Endothelial cell of umbilical vein (primary cell): ENCODE data around the gene BACH2. TPM values are rescaled to one million over a fixed set of nuclear protein-coding genes. Genes with fewer than 3 reads are reported as not detected.

ENCODE experiments used
- BruUV-seq: library from RNA; stranded (reverse); fragments of 400-500 nt; replicated peaks from 2 replicates; lab custom pipeline; 2021; lab: Mats Ljungman, UMichigan
- CTCF ChIA-PET: fragments of 300-600, 350-600 bp; sonication (Branson Sonifier 250); formaldehyde crosslinking; loops from one replicate; lab custom pipeline; 2021; ENCODE audit warnings: antibody characterized with exemption, inconsistent platforms; lab: Charles Lee
- POLR2A ChIA-PET: fragments of 300-600, 350-600 bp; sonication (Branson Sonifier 250); formaldehyde crosslinking; loops from one replicate; lab custom pipeline; 2021; ENCODE audit warnings: antibody characterized with exemption, inconsistent platforms; lab: Charles Lee
- DNase-seq: peaks from one replicate; pipeline ENCODE4 v3.0.0-alpha.2; 2011; ENCODE audit warnings: low read depth, low spot score
- FAIRE-seq: peaks from 2 replicates; lab custom pipeline; 2011; peaks lifted over from hg19 to GRCh38; lab: Jason Lieb, UNC
- H2AFZ ChIP-seq: 2 replicates; pipeline ENCODE4 v1.6.0; 2012; ENCODE audit warnings: low read depth, low read length, control low read depth, inconsistent platforms
- H3K27ac ChIP-seq: 2 replicates; pipeline ENCODE4 v1.5.1; 2011; ENCODE audit warnings: low read depth, mild to moderate bottlenecking, control low read depth, low read length, moderate library complexity; ENCODE audit not compliant: insufficient read depth
- H3K27me3 ChIP-seq, 2 experiments: 2 replicates each; pipeline versions ENCODE4 v1.6.0 to v1.6.1; 2011; ENCODE audit warnings: low read length in 2 of 2, mixed read lengths in 1 of 2; ENCODE audit not compliant: control insufficient read depth in 2 of 2, insufficient read depth in 2 of 2
- H3K36me3 ChIP-seq, 2 experiments: 2 replicates in 1 of 2; 3 replicates in 1 of 2; pipeline ENCODE4 v1.5.1; 2011; ENCODE audit warnings: low read length in 2 of 2, mild to moderate bottlenecking in 1 of 2, moderate library complexity in 1 of 2; ENCODE audit not compliant: control insufficient read depth in 2 of 2, insufficient read depth in 2 of 2; ENCODE audit errors: extremely low read depth in 1 of 2
- H3K4me1 ChIP-seq: 3 replicates; pipeline ENCODE4 v1.5.1; 2011; ENCODE audit warnings: mild to moderate bottlenecking, low read length; ENCODE audit not compliant: control insufficient read depth, insufficient read depth; ENCODE audit errors: extremely low read depth
- H3K4me2 ChIP-seq: 2 replicates; pipeline ENCODE4 v1.6.1; 2011; ENCODE audit warnings: low read length, control low read depth, mixed read lengths; ENCODE audit not compliant: insufficient read depth
- H3K4me3 ChIP-seq, 3 experiments: fragments of 200-600 bp in 1 of 3; sonication (generic), shearing (Covaris generic) in 1 of 3; replicated peaks in 1 of 3; 2 replicates each; pipeline ENCODE4 v1.5.1; 2011 to 2016; ENCODE audit warnings: control low read depth in 3 of 3, low read length in 3 of 3, mild to moderate bottlenecking in 2 of 3, inconsistent platforms in 1 of 3, low read depth in 1 of 3, moderate library complexity in 1 of 3; ENCODE audit not compliant: insufficient read depth in 1 of 3
- H3K79me2 ChIP-seq: 2 replicates; pipeline ENCODE4 v1.6.0; 2012; ENCODE audit warnings: low read length, inconsistent platforms; ENCODE audit not compliant: control insufficient read depth, insufficient read depth
- H3K9ac ChIP-seq: replicated peaks from 2 replicates; pipeline ENCODE3; 2011; ENCODE audit warnings: low read length, control low read depth; ENCODE audit not compliant: insufficient read depth; ENCODE audit errors: extremely low read depth
- H3K9me1 ChIP-seq: replicated peaks from 3 replicates; pipeline ENCODE4 v1.6.0; 2011; ENCODE audit warnings: mild to moderate bottlenecking, low read length; ENCODE audit not compliant: control insufficient read depth, insufficient read depth; ENCODE audit errors: extremely low read depth
- H3K9me3 ChIP-seq: replicated peaks from 2 replicates; pipeline ENCODE4 v1.5.1; 2012; ENCODE audit warnings: low read length, inconsistent platforms; ENCODE audit not compliant: control insufficient read depth, insufficient read depth
- H4K20me1 ChIP-seq: replicated peaks from 2 replicates; pipeline ENCODE3; 2011; ENCODE audit warnings: mild to moderate bottlenecking, low read length; ENCODE audit not compliant: control insufficient read depth, insufficient read depth; ENCODE audit errors: extremely low read depth
- CTCF ChIP-seq, 2 donors: IDR thresholded peaks; 1 replicate in 1 of 2; 2 replicates in 1 of 2; pipeline ENCODE4 v1.5.1; 2011; ENCODE audit warnings: low read length in 2 of 2, mild to moderate bottlenecking in 2 of 2, moderate library complexity in 2 of 2, control low read depth in 1 of 2, inconsistent platforms in 1 of 2, low read depth in 1 of 2; ENCODE audit not compliant: insufficient read depth in 1 of 2; ENCODE audit errors: extremely low read depth in 1 of 2
- EZH2 ChIP-seq: IDR thresholded peaks from 2 replicates; pipeline ENCODE4 v1.6.1; 2012; ENCODE audit warnings: borderline replicate concordance, low read depth, mild to moderate bottlenecking, moderate library complexity, low read length, inconsistent platforms; ENCODE audit not compliant: severe bottlenecking
- FOS ChIP-seq: IDR thresholded peaks from 2 replicates; pipeline ENCODE4 v1.6.1; 2011; ENCODE audit warnings: mild to moderate bottlenecking, low read length, moderate library complexity, borderline replicate concordance; ENCODE audit not compliant: insufficient read depth
- GATA2 ChIP-seq: IDR thresholded peaks from 2 replicates; pipeline ENCODE4 v1.7.0; 2011; ENCODE audit warnings: low read depth, mild to moderate bottlenecking, moderate library complexity, mixed read lengths, low read length; ENCODE audit not compliant: insufficient read length, insufficient read depth
- JUN ChIP-seq: IDR thresholded peaks from 2 replicates; pipeline ENCODE4 v1.6.1; 2011; ENCODE audit warnings: borderline replicate concordance, low read depth; ENCODE audit not compliant: insufficient read length, insufficient read depth
- MAX ChIP-seq: IDR thresholded peaks from 2 replicates; pipeline ENCODE4 v1.6.1; 2011; ENCODE audit not compliant: insufficient read depth, insufficient read length
- MYC ChIP-seq: IDR thresholded peaks from one replicate; pipeline ENCODE4 v1.6.1; 2011; ENCODE audit warnings: mild to moderate bottlenecking, low read depth, low read length
- POLR2A ChIP-seq: IDR thresholded peaks from 2 replicates; pipeline ENCODE4 v1.6.1; 2012; ENCODE audit warnings: low read depth, mild to moderate bottlenecking, control low read depth, low read length
- POLR2AphosphoS5 ChIP-seq: IDR thresholded peaks from 2 replicates; pipeline ENCODE4 v1.6.1; 2012; ENCODE audit warnings: low read depth, mild to moderate bottlenecking, control low read depth, low read length, moderate library complexity; ENCODE audit not compliant: insufficient read depth
- dilution Hi-C: fragments of 300-500 bp; cut with MboI; formaldehyde crosslinking; loops from one replicate; pipeline ENCODE4 v1.15.0; 2019; ENCODE audit warnings: low sequenced_read_pairs; ENCODE audit not compliant: extremely low pct_ligation_motif_present
- intact Hi-C: fragments of 100-400 bp; cut with micrococcal nuclease; formaldehyde crosslinking; loops from one replicate; pipeline ENCODE4 v1.10.0; 2022
- polyA plus RNA-seq, 4 experiments: library from polyadenylated mRNA; depleted of rRNA in 3 of 4; stranded (reverse) in 3 of 4; unstranded in 1 of 4; fragments of >200 nt; gene quantifications; 2 replicates each; pipeline versions ENCODE4 v1.2.1 to v1.2.3, GENCODE V29; 2011 to 2012; ENCODE audit warnings: missing spikeins in 1 of 4
- total RNA-seq: library from RNA; stranded (reverse); gene quantifications from 2 replicates; pipeline ENCODE4 v1.2.3, GENCODE V29; 2021

Gene BACH2
- total and polyA plus RNA-seq, 2 donors (not counting 3 experiments of a cell fraction or from before 2014, with no cell fraction given), result 1.7 to 5.6 TPM

- Histone ChIP-seq H2AFZ (no peak overlapping the region), H3K27me3 (peaks cover 0 to 4% of the 10 kb centered on the region in 2 experiments), H3K4me3 (no peak overlapping the region), H3K4me1 (no peaks in the 10 kb centered on the region), H3K36me3 (no peaks in the 10 kb centered on the region), H3K79me2 (no peaks in the 10 kb centered on the region), H4K20me1 (no peaks in the 10 kb centered on the region), H3K9ac (no peak overlapping the region), H3K9me1 (no peaks in the 10 kb centered on the region), H3K9me3 (no peaks in the 10 kb centered on the region), H3K27ac (no peak overlapping the region), H3K4me2 (no peak overlapping the region)
- FAIRE-seq (no peak), DNase-seq (no peak)
- dilution Hi-C loops (no loop called here), intact Hi-C loops (no loop called here)
- TF ChIP-seq FOS (no peak), MYC (no peak), CTCF (IDR thresholded peaks at IDR 0.05; ENCODE audit: extremely low read depth in 1 of 2, insufficient read depth in 1 of 2, low read depth in 1 of 2, low read length in 2 of 2) (no peak), MAX (no peak), EZH2 (no peak), GATA2 (no peak), POLR2A (no peak), JUN (no peak), POLR2AphosphoS5 (no peak)
- POLR2A ChIA-PET, result no interaction called here
- CTCF ChIA-PET, result interaction anchor here (0.9 to 1.3 kb wide), 2 partner anchors 17 to 28 kb away, joined by 3 read pairs; no protein-coding TSS in a partner anchor
- no TSS peak for BruUV-seq
These were observed 137.7 kb downstream of the BACH2 start for GRCh38 chr6:90158936-90159335.
